Astrocyte (in vitro differentiated cells and primary cell): ENCODE data around the gene SHCBP1.
"Not testable (repeated sequence)": the region's sequence is repeated elsewhere in the genome, so short reads cannot be mapped to it uniquely, and the experiment has no call there.

Experiments
- EZH2 ChIP-seq: IDR thresholded peaks from 2 replicates; pipeline ENCODE4 v1.6.1; 2012; ENCODE audit warnings: mild to moderate bottlenecking, low read length, inconsistent platforms; ENCODE audit not compliant: insufficient read depth
- TF ChIP-seq, protein P1 (sequence below): IDR thresholded peaks from 2 replicates; pipeline ENCODE4 v1.5.1; 2011; ENCODE audit warnings: low read depth, mild to moderate bottlenecking, inconsistent platforms, low read length, moderate library complexity; ENCODE audit not compliant: insufficient read depth

GRCh38 chr16:46623246-46623645, 2.1 kb upstream of the SHCBP1 start:
- TF ChIP-seq, protein P1, sequence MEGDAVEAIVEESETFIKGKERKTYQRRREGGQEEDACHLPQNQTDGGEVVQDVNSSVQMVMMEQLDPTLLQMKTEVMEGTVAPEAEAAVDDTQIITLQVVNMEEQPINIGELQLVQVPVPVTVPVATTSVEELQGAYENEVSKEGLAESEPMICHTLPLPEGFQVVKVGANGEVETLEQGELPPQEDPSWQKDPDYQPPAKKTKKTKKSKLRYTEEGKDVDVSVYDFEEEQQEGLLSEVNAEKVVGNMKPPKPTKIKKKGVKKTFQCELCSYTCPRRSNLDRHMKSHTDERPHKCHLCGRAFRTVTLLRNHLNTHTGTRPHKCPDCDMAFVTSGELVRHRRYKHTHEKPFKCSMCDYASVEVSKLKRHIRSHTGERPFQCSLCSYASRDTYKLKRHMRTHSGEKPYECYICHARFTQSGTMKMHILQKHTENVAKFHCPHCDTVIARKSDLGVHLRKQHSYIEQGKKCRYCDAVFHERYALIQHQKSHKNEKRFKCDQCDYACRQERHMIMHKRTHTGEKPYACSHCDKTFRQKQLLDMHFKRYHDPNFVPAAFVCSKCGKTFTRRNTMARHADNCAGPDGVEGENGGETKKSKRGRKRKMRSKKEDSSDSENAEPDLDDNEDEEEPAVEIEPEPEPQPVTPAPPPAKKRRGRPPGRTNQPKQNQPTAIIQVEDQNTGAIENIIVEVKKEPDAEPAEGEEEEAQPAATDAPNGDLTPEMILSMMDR = not testable (repeated sequence)
- TF ChIP-seq EZH2 = not testable (repeated sequence)
